ENCODE measurements around the gene MMD. TPM values are rescaled to one million over a fixed set of nuclear protein-coding genes. Genes with fewer than 3 reads are reported as not detected.

The MMD gene
- total and polyA plus RNA-seq, 2 donors (not counting 1 experiment from before 2014, with no cell fraction given), result 19.2 to 29.4 TPM

GRCh38 chr17:55354010-55354409 lies 67.6 kb downstream of the MMD start:
- Mint-ChIP-seq H3K27me3 (peaks cover 11% of the 10 kb centered on the region), H3K4me3 (no peak overlapping the region), H3K4me1 (peaks cover 5% of the 10 kb centered on the region), H3K27ac (no peak overlapping the region), H3K9me3 (ENCODE audit: insufficient read depth) (no peaks in the 10 kb centered on the region)
- intact Hi-C loops (cut with micrococcal nuclease), result no loop called here
- 82% methylated on average over 1 of the region's 1 CpG for WGBS (ENCODE audit: insufficient coverage)
- Histone ChIP-seq H3K4me1 (ENCODE audit: control insufficient read depth in 2 of 2, insufficient read depth in 2 of 2, low read length in 2 of 2) (no peaks in the 10 kb centered on the region), H3K4me3 (ENCODE audit: control extremely low read depth in 1 of 5, extremely low read depth in 1 of 5, insufficient read depth in 1 of 5, low read depth in 2 of 5, low read length in 4 of 5) (no peak overlapping the region), H3K79me2 (ENCODE audit: control insufficient read depth, insufficient read depth, low read length) (no peaks in the 10 kb centered on the region), H2AFZ (ENCODE audit: insufficient read depth, low read depth, low read length, poor library complexity, severe bottlenecking) (no peak overlapping the region), H3K9me3 (ENCODE audit: control extremely low read depth in 1 of 3, control insufficient read depth in 2 of 3, insufficient read depth in 1 of 3, low read length in 2 of 3) (no peaks in the 10 kb centered on the region), H3K9ac (ENCODE audit: low read length) (no peak overlapping the region), H3K36me3 (replicated peaks in 1 of 2; ENCODE audit: control extremely low read depth in 1 of 2, control insufficient read depth in 1 of 2, extremely low read depth in 1 of 2, insufficient read depth in 2 of 2, low read length in 1 of 2) (no peaks in the 10 kb centered on the region), H3K27ac (ENCODE audit: low read length in 2 of 2) (no peak overlapping the region), H3K4me2 (replicated peaks; ENCODE audit: low read depth, low read length, poor library complexity, severe bottlenecking) (no peak overlapping the region), H3K27me3 (replicated peaks in 1 of 4; ENCODE audit: control extremely low read depth in 1 of 4, control insufficient read depth in 3 of 4, insufficient read depth in 4 of 4, low read length in 3 of 4) (peaks cover 0 to 6% (median 2%) of the 10 kb centered on the region in 4 experiments), H4K20me1 (ENCODE audit: control insufficient read depth, insufficient read depth, low read length, poor library complexity, severe bottlenecking) (no peaks in the 10 kb centered on the region)
- POLR2A ChIA-PET, result no interaction called here
- no peak for TF ChIP-seq CTCF (IDR thresholded peaks at IDR 0.05)
- no peak for TF ChIP-seq EZH2 (IDR thresholded peaks at IDR 0.05; ENCODE audit: borderline replicate concordance, insufficient read depth, low read depth, low read length, poor library complexity, severe bottlenecking)
- DNase-seq (no peak), ATAC-seq (ENCODE audit: low read depth) (no peak)
- CTCF ChIA-PET, result interaction anchor here (1.2 to 5.9 kb wide), 5 partner anchors 13 to 361 kb away, joined by 3 to 111 read pairs (median 7); partner anchors contain the start of gene SMIM36

- Histone ChIP-seq H3K27ac (ENCODE audit: low read length in 2 of 2) (no peak overlapping the region), H3K27me3 (replicated peaks in 1 of 4; ENCODE audit: control extremely low read depth in 1 of 4, control insufficient read depth in 3 of 4, insufficient read depth in 4 of 4, low read length in 3 of 4) (peaks cover 0 to 3% (median 0%) of the 10 kb centered on the region in 4 experiments), H3K4me1 (ENCODE audit: control insufficient read depth in 2 of 2, insufficient read depth in 2 of 2, low read length in 2 of 2) (no peaks in the 10 kb centered on the region), H3K9me3 (ENCODE audit: control extremely low read depth in 1 of 3, control insufficient read depth in 2 of 3, insufficient read depth in 1 of 3, low read length in 2 of 3) (peaks cover 0 to 4% (median 0%) of the 10 kb centered on the region in 3 donors), H3K79me2 (ENCODE audit: control insufficient read depth, insufficient read depth, low read length) (no peaks in the 10 kb centered on the region), H3K4me3 (ENCODE audit: control extremely low read depth in 1 of 5, extremely low read depth in 1 of 5, insufficient read depth in 1 of 5, low read depth in 2 of 5, low read length in 4 of 5) (no peak overlapping the region), H3K9ac (ENCODE audit: low read length) (no peak overlapping the region), H3K4me2 (replicated peaks; ENCODE audit: low read depth, low read length, poor library complexity, severe bottlenecking) (no peak overlapping the region), H4K20me1 (ENCODE audit: control insufficient read depth, insufficient read depth, low read length, poor library complexity, severe bottlenecking) (no peaks in the 10 kb centered on the region), H2AFZ (ENCODE audit: insufficient read depth, low read depth, low read length, poor library complexity, severe bottlenecking) (no peak overlapping the region), H3K36me3 (replicated peaks in 1 of 2; ENCODE audit: control extremely low read depth in 1 of 2, control insufficient read depth in 1 of 2, extremely low read depth in 1 of 2, insufficient read depth in 2 of 2, low read length in 1 of 2) (no peaks in the 10 kb centered on the region)
- H3K27ac Mint-ChIP-seq, result no peak overlapping the region
- TF ChIP-seq EZH2 (IDR thresholded peaks at IDR 0.05; ENCODE audit: borderline replicate concordance, insufficient read depth, low read depth, low read length, poor library complexity, severe bottlenecking), result no peak
- no peak for TF ChIP-seq CTCF (IDR thresholded peaks at IDR 0.05)
- H3K27me3 Mint-ChIP-seq, result peaks cover 10% of the 10 kb centered on the region
- ATAC-seq (ENCODE audit: low read depth) (no peak), DNase-seq (no peak)
- H3K4me3 Mint-ChIP-seq, result no peak overlapping the region
- H3K4me1 Mint-ChIP-seq, result peaks cover 3% of the 10 kb centered on the region
- WGBS (ENCODE audit: insufficient coverage), result no CpG with 5 or more reads among the region's 1 CpG
- intact Hi-C loops (cut with micrococcal nuclease), result no loop called here
- CTCF ChIA-PET, result interaction anchor here (1.6 to 7.0 kb wide), 4 partner anchors 9 to 358 kb away, joined by 7 to 82 read pairs (median 34); partner anchors contain the start of gene SMIM36
- no peaks in the 10 kb centered on the region for H3K9me3 Mint-ChIP-seq (ENCODE audit: insufficient read depth)
- POLR2A ChIA-PET, result no interaction called here
Observed at GRCh38 chr17:55351226-55351625, 70.4 kb downstream of the MMD start.

Measured in B cell (primary cell).